ENCODE measurements around the gene NTM. TPM values are rescaled to one million over a fixed set of nuclear protein-coding genes. Genes with fewer than 3 reads are reported as not detected.

Gene NTM
- total and polyA plus RNA-seq, 2 experiments from 2014 or later, result 2.2 to 4.9 TPM

DNA sequence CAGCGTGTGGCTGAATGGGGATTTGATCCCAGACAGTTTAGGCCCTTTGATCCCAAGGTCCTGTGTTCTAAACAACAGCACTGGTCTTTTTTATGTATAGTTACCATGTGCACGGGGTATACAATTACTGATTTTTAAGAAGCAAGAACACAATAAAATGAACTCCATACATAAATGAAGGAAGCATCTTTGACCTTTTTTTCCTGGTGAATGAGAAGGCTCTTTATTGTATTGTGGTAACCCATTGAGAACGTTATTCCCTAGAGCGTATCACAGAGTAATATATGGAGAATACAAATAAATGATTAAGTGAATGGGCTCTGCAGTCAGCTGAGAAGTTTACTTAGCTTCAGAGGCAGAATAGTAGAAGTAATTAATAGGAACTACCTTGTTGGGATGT, 563.6 kb downstream of the NTM start:
- H3K9me3 ChIP-seq (ENCODE audit: low read depth), result no peaks in the 10 kb centered on the region
- H3K36me3 ChIP-seq (replicated peaks; ENCODE audit: insufficient read depth, low read depth), result no peaks in the 10 kb centered on the region
- no peak overlapping the region for H3K27ac ChIP-seq
- no peak overlapping the region for H3K4me3 ChIP-seq
- no peaks in the 10 kb centered on the region for H3K9me2 ChIP-seq (replicated peaks; ENCODE audit: insufficient read depth)
- H3K27me3 ChIP-seq, result peaks cover 22% of the 10 kb centered on the region
- no peak overlapping the region for H3K4me2 ChIP-seq
- no peaks in the 10 kb centered on the region for H3K4me1 ChIP-seq (ENCODE audit: insufficient read depth)
- no peak overlapping the region for H2AFZ ChIP-seq
- TF ChIP-seq, protein P1, sequence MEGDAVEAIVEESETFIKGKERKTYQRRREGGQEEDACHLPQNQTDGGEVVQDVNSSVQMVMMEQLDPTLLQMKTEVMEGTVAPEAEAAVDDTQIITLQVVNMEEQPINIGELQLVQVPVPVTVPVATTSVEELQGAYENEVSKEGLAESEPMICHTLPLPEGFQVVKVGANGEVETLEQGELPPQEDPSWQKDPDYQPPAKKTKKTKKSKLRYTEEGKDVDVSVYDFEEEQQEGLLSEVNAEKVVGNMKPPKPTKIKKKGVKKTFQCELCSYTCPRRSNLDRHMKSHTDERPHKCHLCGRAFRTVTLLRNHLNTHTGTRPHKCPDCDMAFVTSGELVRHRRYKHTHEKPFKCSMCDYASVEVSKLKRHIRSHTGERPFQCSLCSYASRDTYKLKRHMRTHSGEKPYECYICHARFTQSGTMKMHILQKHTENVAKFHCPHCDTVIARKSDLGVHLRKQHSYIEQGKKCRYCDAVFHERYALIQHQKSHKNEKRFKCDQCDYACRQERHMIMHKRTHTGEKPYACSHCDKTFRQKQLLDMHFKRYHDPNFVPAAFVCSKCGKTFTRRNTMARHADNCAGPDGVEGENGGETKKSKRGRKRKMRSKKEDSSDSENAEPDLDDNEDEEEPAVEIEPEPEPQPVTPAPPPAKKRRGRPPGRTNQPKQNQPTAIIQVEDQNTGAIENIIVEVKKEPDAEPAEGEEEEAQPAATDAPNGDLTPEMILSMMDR (IDR thresholded peaks at IDR 0.05; ENCODE audit: poor library complexity), result no peak
- TF ChIP-seq EZH2phosphoT487 (IDR thresholded peaks at IDR 0.05; ENCODE audit: low read depth, severe bottlenecking, unreplicated experiment) (no peak), EZH2 (IDR thresholded peaks at IDR 0.05; ENCODE audit: borderline replicate concordance) (no peak)
- H3K79me2 ChIP-seq, result no peaks in the 10 kb centered on the region
- no peak for DNase-seq (ENCODE audit: low spot score)
- H4K20me1 ChIP-seq (ENCODE audit: insufficient read depth, poor library complexity, severe bottlenecking), result no peaks in the 10 kb centered on the region
- WGBS (ENCODE audit: low lambda C conversion rate, missing lambda C conversion rate), result 75% methylated on average over 4 of the region's 4 CpGs

DNA sequence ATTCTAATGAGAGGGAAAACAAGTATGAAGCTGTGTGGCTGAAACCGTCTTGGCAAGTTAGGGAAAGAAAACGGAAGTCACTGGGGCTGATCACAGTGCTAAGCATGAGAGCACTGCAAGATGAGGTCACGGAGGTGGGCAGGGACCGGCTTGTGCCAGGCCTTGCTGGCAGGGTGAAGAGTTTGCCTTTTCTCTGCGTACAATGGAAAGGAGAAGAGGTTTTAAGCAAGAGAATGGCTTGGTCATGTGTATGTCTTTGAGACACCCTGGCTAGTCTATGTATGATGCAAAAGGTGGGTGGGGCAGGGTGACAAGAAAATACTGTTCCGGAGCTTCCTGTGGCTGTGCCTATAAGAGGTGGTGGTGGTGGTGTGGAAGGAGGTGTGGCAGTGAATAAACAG, 567.9 kb downstream of the NTM start:
- WGBS (ENCODE audit: low lambda C conversion rate, missing lambda C conversion rate), result 79% methylated on average over 6 of the region's 6 CpGs
- Histone ChIP-seq H3K9me2 (replicated peaks; ENCODE audit: insufficient read depth) (no peaks in the 10 kb centered on the region), H2AFZ (no peak overlapping the region), H3K4me1 (ENCODE audit: insufficient read depth) (no peaks in the 10 kb centered on the region), H3K9me3 (ENCODE audit: low read depth) (no peaks in the 10 kb centered on the region), H3K4me3 (no peak overlapping the region), H3K27ac (no peak overlapping the region), H3K4me2 (no peak overlapping the region), H4K20me1 (ENCODE audit: insufficient read depth, poor library complexity, severe bottlenecking) (no peaks in the 10 kb centered on the region), H3K36me3 (replicated peaks; ENCODE audit: insufficient read depth, low read depth) (no peaks in the 10 kb centered on the region), H3K27me3 (peaks cover 28% of the 10 kb centered on the region), H3K79me2 (no peaks in the 10 kb centered on the region)
- no peak for DNase-seq (ENCODE audit: low spot score)
- TF ChIP-seq, protein P1 (IDR thresholded peaks at IDR 0.05; ENCODE audit: poor library complexity), result no peak
- TF ChIP-seq EZH2phosphoT487 (IDR thresholded peaks at IDR 0.05; ENCODE audit: low read depth, severe bottlenecking, unreplicated experiment) (no peak), EZH2 (IDR thresholded peaks at IDR 0.05; ENCODE audit: borderline replicate concordance) (no peak)

DNA sequence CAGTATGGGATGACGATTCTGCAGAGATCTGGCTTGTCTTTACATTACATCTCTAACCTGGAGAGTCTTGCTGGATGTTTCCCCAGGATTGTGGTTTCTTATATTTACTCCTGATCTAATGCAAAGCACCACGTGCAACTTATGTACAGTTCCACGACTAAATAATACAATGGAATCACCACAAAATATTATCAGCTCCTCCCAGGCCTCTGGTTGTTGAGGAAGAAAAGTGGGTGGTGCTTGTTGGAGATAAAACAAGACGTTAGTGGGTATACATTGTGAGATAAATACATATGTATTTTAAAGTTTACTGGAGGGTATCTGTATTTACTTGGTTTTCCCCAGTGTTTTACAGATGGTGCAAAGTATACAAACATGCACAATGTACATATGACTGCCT, 569.7 kb downstream of the NTM start:
- Histone ChIP-seq H3K4me3 (no peak overlapping the region), H3K79me2 (no peaks in the 10 kb centered on the region), H3K4me1 (ENCODE audit: insufficient read depth) (no peaks in the 10 kb centered on the region), H3K9me3 (ENCODE audit: low read depth) (no peaks in the 10 kb centered on the region), H3K9me2 (replicated peaks; ENCODE audit: insufficient read depth) (no peaks in the 10 kb centered on the region), H3K27me3 (peaks cover 17% of the 10 kb centered on the region), H3K36me3 (replicated peaks; ENCODE audit: insufficient read depth, low read depth) (no peaks in the 10 kb centered on the region), H4K20me1 (ENCODE audit: insufficient read depth, poor library complexity, severe bottlenecking) (no peaks in the 10 kb centered on the region), H3K4me2 (no peak overlapping the region), H3K27ac (no peak overlapping the region), H2AFZ (no peak overlapping the region)
- TF ChIP-seq EZH2phosphoT487 (IDR thresholded peaks at IDR 0.05; ENCODE audit: low read depth, severe bottlenecking, unreplicated experiment) (no peak), EZH2 (IDR thresholded peaks at IDR 0.05; ENCODE audit: borderline replicate concordance) (no peak)
- TF ChIP-seq, protein P1 (IDR thresholded peaks at IDR 0.05; ENCODE audit: poor library complexity), result no peak
- no peak for DNase-seq (ENCODE audit: low spot score)
- 59% methylated on average over 4 of the region's 4 CpGs for WGBS (ENCODE audit: low lambda C conversion rate, missing lambda C conversion rate)

DNA sequence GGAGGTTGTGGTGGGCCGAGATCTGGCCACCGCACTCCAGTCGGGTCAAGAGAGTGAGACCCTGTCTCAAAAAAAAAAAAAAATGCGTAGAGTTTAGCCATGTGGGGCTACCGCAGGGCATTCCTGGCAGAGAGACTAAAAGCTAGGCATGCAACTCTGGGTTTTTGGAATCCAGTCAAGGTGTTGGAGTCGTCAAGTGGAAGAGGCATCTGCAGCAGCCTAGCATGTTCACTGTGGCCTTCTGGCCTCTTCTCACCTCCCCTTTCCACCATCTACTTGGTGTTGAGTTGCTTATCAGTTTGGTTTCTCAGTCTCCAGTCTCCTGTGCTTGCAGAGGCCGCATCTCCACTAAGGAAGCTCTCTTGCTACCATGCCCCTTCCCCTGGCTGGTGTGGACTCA, 572.5 kb downstream of the NTM start:
- Histone ChIP-seq H3K4me1 (ENCODE audit: insufficient read depth) (no peaks in the 10 kb centered on the region), H3K27me3 (peaks cover 13% of the 10 kb centered on the region), H3K27ac (no peak overlapping the region), H3K36me3 (replicated peaks; ENCODE audit: insufficient read depth, low read depth) (no peaks in the 10 kb centered on the region), H2AFZ (no peak overlapping the region), H3K4me3 (no peak overlapping the region), H3K9me2 (replicated peaks; ENCODE audit: insufficient read depth) (no peaks in the 10 kb centered on the region), H4K20me1 (ENCODE audit: insufficient read depth, poor library complexity, severe bottlenecking) (no peaks in the 10 kb centered on the region), H3K4me2 (no peak overlapping the region), H3K79me2 (no peaks in the 10 kb centered on the region), H3K9me3 (ENCODE audit: low read depth) (no peaks in the 10 kb centered on the region)
- no peak for DNase-seq (ENCODE audit: low spot score)
- TF ChIP-seq, protein P1 (IDR thresholded peaks at IDR 0.05; ENCODE audit: poor library complexity), result no peak
- TF ChIP-seq EZH2phosphoT487 (IDR thresholded peaks at IDR 0.05; ENCODE audit: low read depth, severe bottlenecking, unreplicated experiment) (no peak), EZH2 (IDR thresholded peaks at IDR 0.05; ENCODE audit: borderline replicate concordance) (no peak)
- WGBS (ENCODE audit: low lambda C conversion rate, missing lambda C conversion rate), result 78% methylated on average over 7 of the region's 7 CpGs

Measured in hepatocyte (in vitro differentiated cells).